ENCODE measurements around the gene GGA2.

DNA sequence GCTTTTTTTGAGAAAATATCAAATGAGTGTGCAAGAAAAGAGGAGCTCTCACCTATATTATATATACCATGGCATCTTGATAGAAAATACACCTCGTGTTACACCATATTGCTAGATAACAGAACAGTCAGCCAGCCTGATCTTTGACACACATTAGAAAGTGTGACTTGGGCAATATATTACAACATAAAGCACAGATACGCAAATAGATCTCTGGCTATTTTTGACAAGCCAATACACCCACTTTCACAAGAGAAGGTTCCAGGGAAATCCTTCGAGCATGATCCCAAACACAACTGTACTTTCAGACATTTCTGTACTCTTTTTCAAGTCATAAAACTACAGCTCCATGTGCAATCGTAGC is 9.4 kb downstream of the GGA2 start:
- TF ChIP-seq CTCF (IDR thresholded peaks at IDR 0.05) = no peak
- no peak for TF ChIP-seq POLR2A (IDR thresholded peaks at IDR 0.05)

All from esophagus squamous epithelium (tissue), 4 donors.